ENCODE results near the gene KCNMB4.

The KCNMB4 gene

GRCh38 chr12:70355972-70356371, 10.1 kb upstream of the KCNMB4 start:
- no peak for DNase-seq (ENCODE audit: low read depth in 1 of 2, low spot score in 1 of 2)
- Histone ChIP-seq H3K4me3 (replicated peaks; ENCODE audit: insufficient read depth, low read length) (no peak overlapping the region), H3K27me3 (ENCODE audit: insufficient read depth, poor library complexity, severe bottlenecking) (no peaks in the 10 kb centered on the region), H3K27ac (replicated peaks) (no peak overlapping the region)
- TF ChIP-seq GABPA (IDR thresholded peaks at IDR 0.05; ENCODE audit: low read depth) (no peak), POLR2AphosphoS5 (IDR thresholded peaks at IDR 0.05; ENCODE audit: low read depth) (no peak), SPI1 (IDR thresholded peaks at IDR 0.05; ENCODE audit: borderline replicate concordance, low read depth) (no peak), REST (IDR thresholded peaks at IDR 0.05; ENCODE audit: insufficient replicate concordance, low read depth) (no peak), CTCF (IDR thresholded peaks at IDR 0.05; ENCODE audit: insufficient read depth, low read length) (no peak)

GRCh38 chr12:70359458-70360197, 6.5 kb upstream of the KCNMB4 start:
- no peak overlapping the region for H3K27ac ChIP-seq (replicated peaks)
- TF ChIP-seq CTCF (IDR thresholded peaks at IDR 0.05; ENCODE audit: insufficient read depth, low read length) = no peak
- no peak for TF ChIP-seq SPI1 (IDR thresholded peaks at IDR 0.05; ENCODE audit: borderline replicate concordance, low read depth)
- TF ChIP-seq GABPA (IDR thresholded peaks at IDR 0.05; ENCODE audit: low read depth) = no peak
- no peak for TF ChIP-seq POLR2AphosphoS5 (IDR thresholded peaks at IDR 0.05; ENCODE audit: low read depth)
- TF ChIP-seq REST (IDR thresholded peaks at IDR 0.05; ENCODE audit: insufficient replicate concordance, low read depth) = no peak
- DNase-seq (ENCODE audit: low read depth in 1 of 2, low spot score in 1 of 2) = no peak

GRCh38 chr12:70360218-70360617, 5.9 kb upstream of the KCNMB4 start:
- Histone ChIP-seq H3K27ac (replicated peaks) (no peak overlapping the region), H3K4me3 (replicated peaks; ENCODE audit: insufficient read depth, low read length) (no peak overlapping the region)

More at GRCh38 chr12:70359458-70360197, 6.5 kb upstream of the KCNMB4 start:
- Histone ChIP-seq H3K4me3 (replicated peaks; ENCODE audit: insufficient read depth, low read length) (no peak overlapping the region), H3K27me3 (ENCODE audit: insufficient read depth, poor library complexity, severe bottlenecking) (peaks cover 11% of the 10 kb centered on the region)

More at GRCh38 chr12:70360218-70360617, 5.9 kb upstream of the KCNMB4 start:
- TF ChIP-seq SPI1 (IDR thresholded peaks at IDR 0.05; ENCODE audit: borderline replicate concordance, low read depth) (no peak), GABPA (IDR thresholded peaks at IDR 0.05; ENCODE audit: low read depth) (no peak), POLR2AphosphoS5 (IDR thresholded peaks at IDR 0.05; ENCODE audit: low read depth) (no peak), REST (IDR thresholded peaks at IDR 0.05; ENCODE audit: insufficient replicate concordance, low read depth) (no peak), CTCF (IDR thresholded peaks at IDR 0.05; ENCODE audit: insufficient read depth, low read length) (no peak)
- DNase-seq (ENCODE audit: low read depth in 1 of 2, low spot score in 1 of 2) = no peak
- H3K27me3 ChIP-seq (ENCODE audit: insufficient read depth, poor library complexity, severe bottlenecking) = peaks cover 16% of the 10 kb centered on the region

All from HL-60 (cell line).